Measurements from ENCODE around the gene ACAD10.

ACAD10 gene

DNA sequence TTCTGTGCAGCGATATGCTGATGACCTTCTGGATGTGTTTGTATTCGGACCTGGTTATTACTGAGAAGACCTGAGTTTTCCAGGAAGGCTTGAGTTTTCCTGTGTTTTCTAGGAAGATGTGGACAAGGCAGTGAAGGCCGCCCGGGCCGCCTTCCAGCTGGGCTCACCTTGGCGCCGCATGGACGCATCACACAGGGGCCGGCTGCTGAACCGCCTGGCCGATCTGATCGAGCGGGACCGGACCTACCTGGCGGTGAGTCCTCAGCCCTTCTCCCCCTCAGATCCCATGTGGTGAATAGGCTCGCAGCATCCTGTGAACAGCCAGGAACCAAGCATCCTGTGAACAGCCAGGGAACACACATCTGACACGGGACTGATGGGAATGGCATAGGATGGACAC, 97.2 kb downstream of the ACAD10 start:
- TF ChIP-seq, protein P1, sequence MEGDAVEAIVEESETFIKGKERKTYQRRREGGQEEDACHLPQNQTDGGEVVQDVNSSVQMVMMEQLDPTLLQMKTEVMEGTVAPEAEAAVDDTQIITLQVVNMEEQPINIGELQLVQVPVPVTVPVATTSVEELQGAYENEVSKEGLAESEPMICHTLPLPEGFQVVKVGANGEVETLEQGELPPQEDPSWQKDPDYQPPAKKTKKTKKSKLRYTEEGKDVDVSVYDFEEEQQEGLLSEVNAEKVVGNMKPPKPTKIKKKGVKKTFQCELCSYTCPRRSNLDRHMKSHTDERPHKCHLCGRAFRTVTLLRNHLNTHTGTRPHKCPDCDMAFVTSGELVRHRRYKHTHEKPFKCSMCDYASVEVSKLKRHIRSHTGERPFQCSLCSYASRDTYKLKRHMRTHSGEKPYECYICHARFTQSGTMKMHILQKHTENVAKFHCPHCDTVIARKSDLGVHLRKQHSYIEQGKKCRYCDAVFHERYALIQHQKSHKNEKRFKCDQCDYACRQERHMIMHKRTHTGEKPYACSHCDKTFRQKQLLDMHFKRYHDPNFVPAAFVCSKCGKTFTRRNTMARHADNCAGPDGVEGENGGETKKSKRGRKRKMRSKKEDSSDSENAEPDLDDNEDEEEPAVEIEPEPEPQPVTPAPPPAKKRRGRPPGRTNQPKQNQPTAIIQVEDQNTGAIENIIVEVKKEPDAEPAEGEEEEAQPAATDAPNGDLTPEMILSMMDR (IDR thresholded peaks at IDR 0.05; ENCODE audit: borderline replicate concordance, insufficient read depth, low read depth, low read length): no peak
- H3K4me3 ChIP-seq (ENCODE audit: low read depth, low read length): no peak overlapping the region

DNA sequence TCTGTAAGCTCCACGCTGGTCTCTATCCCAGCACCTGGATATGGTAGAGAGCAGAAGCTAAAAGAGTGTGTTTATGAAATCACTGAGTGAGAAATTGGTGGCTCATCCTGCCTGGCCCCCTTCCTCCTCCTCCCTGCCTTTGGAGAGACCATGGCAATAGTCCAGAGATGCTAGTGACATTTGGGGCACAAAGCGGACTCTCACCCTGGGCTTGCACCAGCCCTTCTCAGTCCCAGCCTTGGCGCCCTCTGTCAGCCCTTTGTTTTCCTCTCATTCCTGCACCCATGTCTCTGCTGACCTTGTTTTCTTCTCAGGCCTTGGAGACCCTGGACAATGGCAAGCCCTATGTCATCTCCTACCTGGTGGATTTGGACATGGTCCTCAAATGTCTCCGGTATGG, 99.1 kb downstream of the ACAD10 start:
- H3K4me3 ChIP-seq (ENCODE audit: low read depth, low read length): no peak overlapping the region
- TF ChIP-seq, protein P1 (IDR thresholded peaks at IDR 0.05; ENCODE audit: borderline replicate concordance, insufficient read depth, low read depth, low read length): no peak

DNA sequence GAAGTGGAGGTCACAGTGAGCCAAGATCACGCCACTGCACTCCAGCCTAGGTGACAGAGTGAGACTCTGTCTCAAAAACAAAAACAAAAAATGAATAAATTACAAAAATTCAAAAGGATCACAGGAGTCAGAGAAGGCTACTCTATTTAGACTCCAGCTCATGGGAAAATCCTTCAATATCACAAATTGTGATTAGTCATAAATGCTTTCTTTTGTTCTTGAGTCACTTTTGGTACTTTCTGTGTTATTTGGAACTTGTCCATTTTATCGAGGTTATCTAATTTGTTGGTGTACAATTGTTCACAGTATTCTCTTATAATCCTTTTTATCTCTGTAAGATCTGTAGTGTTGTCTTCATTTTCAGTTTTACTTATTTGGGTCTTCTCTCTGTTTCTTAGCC, 99.8 kb downstream of the ACAD10 start:
- no peak overlapping the region for H3K4me3 ChIP-seq (ENCODE audit: low read depth, low read length)
- TF ChIP-seq, protein P1 (IDR thresholded peaks at IDR 0.05; ENCODE audit: borderline replicate concordance, insufficient read depth, low read depth, low read length): no peak

DNA sequence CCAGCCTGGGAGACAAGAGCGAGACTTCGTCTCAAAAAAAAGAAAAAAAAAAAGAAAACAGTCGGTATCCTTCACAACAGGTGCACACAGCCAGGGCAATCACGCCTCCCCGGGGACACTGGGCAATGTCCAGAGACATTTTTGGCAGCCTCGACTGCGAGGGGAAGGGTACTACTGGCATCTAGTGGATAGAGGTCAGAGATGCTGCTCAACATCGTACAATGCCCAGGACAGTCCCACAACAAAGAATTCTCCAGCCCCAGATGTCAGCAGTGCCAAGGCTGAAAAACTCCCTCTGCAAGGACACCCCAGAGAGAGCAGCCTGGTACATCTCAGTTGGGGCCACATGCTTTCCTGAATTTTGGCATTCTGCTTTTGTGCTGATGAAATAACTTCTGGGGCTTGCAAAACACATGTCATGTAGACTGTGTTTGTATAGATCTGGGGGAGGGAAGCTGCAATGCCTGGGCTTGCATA, 102.4 kb downstream of the ACAD10 start:
- TF ChIP-seq, protein P1 (IDR thresholded peaks at IDR 0.05; ENCODE audit: borderline replicate concordance, insufficient read depth, low read depth, low read length): peak; percentile 58

DNA sequence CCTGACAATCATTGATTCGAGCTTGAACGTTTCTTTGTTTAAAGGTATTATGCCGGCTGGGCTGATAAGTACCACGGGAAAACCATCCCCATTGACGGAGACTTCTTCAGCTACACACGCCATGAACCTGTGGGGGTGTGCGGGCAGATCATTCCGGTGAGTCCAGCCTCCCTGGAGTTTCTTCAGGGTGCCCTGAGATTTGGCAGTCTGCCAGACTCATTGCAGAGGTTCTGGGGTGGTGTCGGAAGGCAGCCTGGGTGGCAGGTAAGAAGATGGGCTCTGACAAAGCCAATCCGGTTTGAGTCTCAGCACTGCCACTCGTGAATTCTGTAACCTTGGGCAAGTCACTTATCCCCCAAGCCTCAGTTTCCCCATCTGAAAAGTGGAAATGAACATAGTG, 103.9 kb downstream of the ACAD10 start:
- TF ChIP-seq, protein P1 (IDR thresholded peaks at IDR 0.05; ENCODE audit: borderline replicate concordance, insufficient read depth, low read depth, low read length): no peak
- no peak overlapping the region for H3K4me3 ChIP-seq (ENCODE audit: low read depth, low read length)

More for the DNA sequence above, 102.4 kb downstream of the ACAD10 start:
- no peak overlapping the region for H3K4me3 ChIP-seq (ENCODE audit: low read depth, low read length)

DNA sequence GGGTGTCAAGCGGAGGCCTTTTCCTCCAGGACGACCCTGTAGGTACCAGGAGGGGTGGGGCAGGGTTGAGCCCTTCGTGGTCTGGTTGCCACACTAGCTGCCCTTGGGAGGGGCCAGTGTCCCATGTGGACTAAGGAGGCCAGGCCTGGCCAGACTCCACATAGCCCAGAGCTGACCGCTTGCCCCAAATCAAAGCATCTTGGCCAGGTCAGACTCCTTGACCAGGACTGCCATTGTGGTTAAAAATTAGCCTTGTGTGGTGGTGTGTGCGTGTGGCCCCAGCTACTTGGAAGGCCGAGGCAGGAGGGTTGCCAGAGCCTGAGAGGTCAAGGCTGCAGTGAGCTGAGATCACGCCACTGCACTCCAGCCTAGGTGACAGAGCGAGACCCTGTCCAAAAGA, 105.7 kb downstream of the ACAD10 start:
- H3K4me3 ChIP-seq (ENCODE audit: low read depth, low read length): no peak overlapping the region
- TF ChIP-seq, protein P1 (IDR thresholded peaks at IDR 0.05; ENCODE audit: borderline replicate concordance, insufficient read depth, low read depth, low read length): no peak

DNA sequence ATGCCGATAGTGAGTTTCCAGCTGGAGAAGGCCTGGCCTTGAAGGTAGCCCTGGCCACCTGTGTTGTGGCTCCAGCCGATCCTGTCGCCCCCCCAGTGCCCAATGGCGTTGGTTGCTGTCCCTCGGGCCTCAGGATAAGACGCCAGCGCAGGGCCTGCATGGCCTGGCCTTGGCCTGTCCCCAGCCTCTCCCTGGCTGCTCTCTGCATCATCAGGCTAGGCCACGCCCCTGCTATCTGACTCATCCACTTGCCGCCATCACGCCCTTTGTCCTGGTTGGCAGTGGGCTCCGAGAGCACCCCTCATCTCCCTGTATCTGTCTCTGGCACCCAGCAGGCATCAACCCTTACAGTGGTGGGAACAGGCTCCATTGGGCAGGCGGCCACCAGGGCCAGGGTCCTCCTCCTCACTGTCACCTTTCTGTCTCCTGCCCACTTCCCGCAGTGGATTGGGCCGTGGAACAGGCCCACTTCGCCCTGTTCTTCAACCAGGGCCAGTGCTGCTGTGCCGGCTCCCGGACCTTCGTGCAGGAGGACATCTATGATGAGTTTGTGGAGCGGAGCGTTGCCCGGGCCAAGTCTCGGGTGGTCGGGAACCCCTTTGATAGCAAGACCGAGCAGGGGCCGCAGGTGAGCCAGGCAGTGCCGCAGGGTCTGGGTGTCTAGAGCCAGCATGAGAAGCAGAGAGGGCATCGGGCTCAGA, 106.5 kb downstream of the ACAD10 start:
- no peak overlapping the region for H3K4me3 ChIP-seq (ENCODE audit: low read depth, low read length)
- TF ChIP-seq, protein P1 (IDR thresholded peaks at IDR 0.05; ENCODE audit: borderline replicate concordance, insufficient read depth, low read depth, low read length): no peak

All from GM12875 (cell line).